Aorta (tissue), 5 donors: ENCODE measurements around the gene TSGA10IP. TPM values are rescaled to one million over a fixed set of nuclear protein-coding genes. Genes with fewer than 3 reads are reported as not detected.
"Not testable (repeated sequence)": the region's sequence is repeated elsewhere in the genome, so short reads cannot be mapped to it uniquely, and the experiment has no call there.

Source experiments
- ATAC-seq: fragments of 200-7000 bp; cut with Tn5 transposase; one replicate; pipeline ENCODE4 v1.9.1; 2022; ENCODE audit warnings: moderate library complexity; ENCODE audit not compliant: low FRiP score
- DNase-seq, 2 donors: peaks; one replicate each; pipeline ENCODE4 v3.0.0-alpha.2; 2020
- H3K27ac ChIP-seq, 2 donors: one replicate each; pipeline ENCODE4 v1.5.1; 2013; ENCODE audit warnings: low read length in 2 of 2, mild to moderate bottlenecking in 2 of 2, moderate library complexity in 2 of 2, control low read depth in 1 of 2, inconsistent platforms in 1 of 2, low read depth in 1 of 2
- H3K27me3 ChIP-seq, 2 donors: one replicate each; pipeline ENCODE4 v1.6.1; 2013; ENCODE audit warnings: control low read depth in 1 of 2, low read length in 1 of 2, mild to moderate bottlenecking in 1 of 2, moderate library complexity in 1 of 2; ENCODE audit not compliant: insufficient read depth in 2 of 2, control insufficient read depth in 1 of 2
- H3K36me3 ChIP-seq, 2 donors: one replicate each; pipeline ENCODE4 v1.6.1; 2013; ENCODE audit warnings: control low read depth in 1 of 2, low read length in 1 of 2, mild to moderate bottlenecking in 1 of 2; ENCODE audit not compliant: insufficient read depth in 2 of 2, control insufficient read depth in 1 of 2
- H3K4me1 ChIP-seq, 2 donors: one replicate each; pipeline ENCODE4 v1.6.1; 2013; ENCODE audit warnings: low read length in 2 of 2, control low read depth in 1 of 2, mild to moderate bottlenecking in 1 of 2, moderate library complexity in 1 of 2; ENCODE audit not compliant: insufficient read depth in 2 of 2, control insufficient read depth in 1 of 2
- H3K4me3 ChIP-seq, 2 donors: one replicate each; pipeline ENCODE4 v1.5.1; 2013; ENCODE audit warnings: low read length in 2 of 2, control low read depth in 1 of 2, mild to moderate bottlenecking in 1 of 2
- H3K9me3 ChIP-seq: one replicate; pipeline ENCODE4 v1.6.1; 2013; ENCODE audit warnings: mild to moderate bottlenecking, low read length; ENCODE audit not compliant: control insufficient read depth
- WGBS, 2 donors: extraction: QIAGEN DNeasy Blood & Tissue Kit; methylation state at CpG; one replicate each; pipeline ENCODE4 v1.1.7; 2013; 5-methylcytosine and 5-hydroxymethylcytosine counted together
- intact Hi-C, 2 donors: fragments of 100-400 bp; cut with DNase I; formaldehyde crosslinking; loops; one replicate each; pipeline versions ENCODE4 v1.14.2 to v1.15.0; 2022
- polyA plus RNA-seq, 2 donors: library from polyadenylated mRNA; stranded (reverse); fragments of 200-250 nt; gene quantifications; one replicate each; pipeline ENCODE4 v1.2.3, GENCODE V29; 2013
- total RNA-seq, 2 donors: library from RNA; stranded (reverse); fragmentation: NEBNext Ultra II Directional; extraction: Animal tissue kit (Norgen Biotek cat#: 25700); gene quantifications; one replicate each; pipeline ENCODE4 v1.2.1, GENCODE V29; 2021
- donor health status: healthy with polysubstance abuse.
- donor health status: Bipolar disorder and iron deficiency.
- donor health status: DM: no; HTN: no; CAD: no.
- donor health status: DM: no; HTN: no; CAD: no.
- donor health status: DM: yes; HTN: yes; CAD: no.

The TSGA10IP gene
- total and polyA plus RNA-seq, 4 donors = not detected

DNA sequence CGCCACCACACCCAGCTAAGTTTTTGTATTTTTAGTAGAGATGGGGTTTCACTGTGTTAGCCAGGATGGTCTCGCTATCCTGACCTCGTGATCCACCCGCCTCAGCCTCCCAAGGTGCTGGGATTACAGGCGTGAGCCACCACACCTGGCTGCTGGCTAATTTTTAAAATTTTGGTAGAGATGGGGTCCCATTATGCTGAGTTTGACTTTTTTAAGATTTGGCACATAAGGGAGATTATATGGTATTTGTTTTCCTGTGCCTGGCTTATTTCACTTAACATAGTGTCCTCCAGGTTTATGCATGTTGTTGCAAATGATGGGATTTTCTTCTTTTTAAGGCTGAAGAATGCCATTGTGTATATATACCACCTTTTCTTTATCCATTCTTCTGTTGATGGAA is 5.4 kb downstream of the TSGA10IP start:
- intact Hi-C loops = not testable (repeated sequence)
- WGBS, 2 donors = 94 to 96% methylated on average over 5 of the region's 5 CpGs

DNA sequence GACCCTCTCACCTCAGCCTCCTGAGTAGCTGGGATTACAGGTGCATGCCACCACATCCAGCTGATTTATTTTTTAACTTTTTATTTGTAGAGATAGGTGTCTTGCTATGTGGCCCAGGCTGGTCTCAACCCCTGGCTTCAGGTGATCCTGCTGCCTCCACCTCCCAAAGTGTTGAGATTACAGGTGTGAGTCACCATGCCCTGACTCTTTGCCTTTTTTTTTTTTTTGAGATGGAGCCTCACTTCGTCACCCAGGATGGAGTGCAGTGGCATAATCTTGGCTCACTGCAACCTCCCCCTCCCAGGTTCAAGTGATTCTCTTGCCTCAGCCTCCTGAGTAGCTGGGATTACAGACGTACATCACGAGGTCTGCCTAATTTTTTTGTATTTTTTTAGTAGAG is 6.4 kb downstream of the TSGA10IP start:
- H3K27ac ChIP-seq, H3K27me3 ChIP-seq, DNase-seq, H3K4me3 ChIP-seq, H3K36me3 ChIP-seq, H3K4me1 ChIP-seq, H3K9me3 ChIP-seq, intact Hi-C loops, ATAC-seq: not testable (repeated sequence)
- 41 to 56% methylated on average over 3 of the region's 3 CpGs for WGBS, 2 donors

More for the DNA sequence above, 5.4 kb downstream of the TSGA10IP start:
- not testable (repeated sequence) for H3K4me3 ChIP-seq, H3K4me1 ChIP-seq, ATAC-seq, H3K9me3 ChIP-seq, H3K36me3 ChIP-seq, H3K27ac ChIP-seq, DNase-seq, H3K27me3 ChIP-seq

DNA sequence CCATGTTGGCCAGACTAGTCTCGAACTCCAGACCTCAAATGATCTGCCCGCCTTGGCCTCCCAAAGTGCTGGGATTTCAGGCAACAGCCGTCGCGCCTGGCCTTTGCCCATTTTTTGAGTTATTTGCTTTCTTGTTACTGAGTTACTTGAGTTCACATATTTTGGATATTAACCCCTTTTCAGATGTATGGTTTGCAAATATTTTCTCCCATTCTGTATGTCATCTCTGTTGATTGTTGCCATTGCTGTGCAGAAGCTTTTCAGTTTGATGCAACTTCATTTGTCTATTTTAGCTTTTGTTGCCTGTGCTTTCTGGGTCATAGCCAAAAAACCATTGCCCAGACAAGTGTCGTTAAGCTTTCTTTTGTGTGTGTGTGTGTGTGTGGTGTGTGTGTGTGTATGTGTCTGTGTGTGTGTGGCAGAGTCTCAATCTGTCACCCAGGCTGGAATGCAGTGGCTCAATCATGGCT is 6.8 kb downstream of the TSGA10IP start:
- no peak for ATAC-seq
- intact Hi-C loops = no loop called here
- no peaks in the 10 kb centered on the region for H3K9me3 ChIP-seq
- H3K4me1 ChIP-seq = no peaks in the 10 kb centered on the region
- 34 to 46% methylated on average over 6 of the region's 6 CpGs for WGBS, 2 donors
- DNase-seq = no peak
- no peak overlapping the region for H3K4me3 ChIP-seq
- no peaks in the 10 kb centered on the region for H3K27me3 ChIP-seq
- H3K36me3 ChIP-seq = no peaks in the 10 kb centered on the region
- no peak overlapping the region for H3K27ac ChIP-seq

- Histone ChIP-seq H3K27me3 (no peaks in the 10 kb centered on the region), H3K27ac (no peak overlapping the region), H3K4me3 (no peak overlapping the region), H3K36me3 (no peaks in the 10 kb centered on the region), H3K4me1 (no peaks in the 10 kb centered on the region), H3K9me3 (no peaks in the 10 kb centered on the region)
- 91 to 95% methylated on average over 16 to 20 of the region's 20 CpGs for WGBS, 2 donors
- ATAC-seq (no peak), DNase-seq (no peak)
- intact Hi-C loops = no loop called here
Observed at GRCh38 chr11:65953471-65953870, 8.2 kb downstream of the TSGA10IP start.

GRCh38 chr11:65954771-65955170 is 9.5 kb downstream of the TSGA10IP start:
- no peak for DNase-seq
- Histone ChIP-seq H3K27me3 (no peaks in the 10 kb centered on the region), H3K36me3 (no peaks in the 10 kb centered on the region), H3K4me1 (no peaks in the 10 kb centered on the region), H3K27ac (no peak overlapping the region), H3K9me3 (no peaks in the 10 kb centered on the region), H3K4me3 (no peak overlapping the region)
- intact Hi-C loops = no loop called here
- WGBS, 2 donors = 74 to 75% methylated on average over 8 of the region's 8 CpGs
- no peak for ATAC-seq

GRCh38 chr11:65958291-65958690 is 13.0 kb downstream of the TSGA10IP start:
- intact Hi-C loops = no loop called here
- ATAC-seq = no peak

DNA sequence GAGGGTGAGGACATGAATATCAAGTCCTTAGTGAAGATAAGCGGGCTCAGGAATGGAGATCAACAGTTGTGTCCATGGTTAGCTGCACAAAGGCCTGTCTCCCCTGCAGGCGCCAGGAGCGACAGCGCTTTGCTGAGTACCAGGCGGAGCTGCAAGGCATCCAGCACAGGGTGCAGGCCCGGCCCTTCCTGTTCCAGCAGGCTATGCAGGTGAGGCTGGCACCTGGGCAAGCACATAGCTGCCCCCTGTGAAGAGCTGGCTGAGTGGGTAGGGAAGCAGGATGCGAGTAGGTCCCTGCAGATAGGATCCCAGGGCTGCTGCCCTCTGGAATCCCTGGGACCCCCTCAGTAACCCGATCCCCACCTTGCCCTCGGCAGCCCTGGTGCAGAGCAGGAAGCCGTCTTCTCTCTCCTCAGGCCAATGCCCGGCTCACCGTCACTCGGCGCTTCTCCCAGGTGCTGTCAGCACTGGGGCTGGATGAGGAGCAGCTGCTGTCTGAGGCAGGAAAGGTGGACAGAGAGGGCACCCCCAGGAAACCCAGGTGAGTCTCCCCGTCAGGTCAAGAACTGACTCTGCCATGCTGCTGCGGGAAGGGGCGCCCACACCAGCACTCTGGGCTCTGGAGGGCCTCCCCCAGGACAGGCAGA is 13.6 kb downstream of the TSGA10IP start:
- 72 to 85% methylated on average over 17 of the region's 17 CpGs for WGBS, 2 donors
- no peaks in the 10 kb centered on the region for H3K27me3 ChIP-seq
- no peak for DNase-seq
- H3K4me1 ChIP-seq = no peaks in the 10 kb centered on the region
- H3K27ac ChIP-seq = no peak overlapping the region
- H3K4me3 ChIP-seq = no peak overlapping the region
- no peak for ATAC-seq
- H3K36me3 ChIP-seq = no peaks in the 10 kb centered on the region
- intact Hi-C loops = no loop called here
- H3K9me3 ChIP-seq = no peaks in the 10 kb centered on the region

More at GRCh38 chr11:65958291-65958690, 13.0 kb downstream of the TSGA10IP start:
- no peaks in the 10 kb centered on the region for H3K27me3 ChIP-seq
- no peak for DNase-seq
- no peaks in the 10 kb centered on the region for H3K9me3 ChIP-seq
- no peaks in the 10 kb centered on the region for H3K4me1 ChIP-seq
- no peak overlapping the region for H3K4me3 ChIP-seq
- WGBS, 2 donors = 51% methylated on average over 4 of the region's 4 CpGs
- no peaks in the 10 kb centered on the region for H3K36me3 ChIP-seq
- no peak overlapping the region for H3K27ac ChIP-seq

GRCh38 chr11:65960824-65961266 is 15.6 kb downstream of the TSGA10IP start:
- H3K9me3 ChIP-seq = no peaks in the 10 kb centered on the region
- H3K4me3 ChIP-seq = peak overlapping the region in 1 of 2 donors; percentile 37
- ATAC-seq (no peak), DNase-seq (no peak)
- H3K27me3 ChIP-seq = no peaks in the 10 kb centered on the region
- H3K36me3 ChIP-seq = peaks cover 0 to 6% of the 10 kb centered on the region in 2 donors
- peak overlapping the region; percentile 11 to 23 for H3K27ac ChIP-seq
- H3K4me1 ChIP-seq = no peaks in the 10 kb centered on the region
- intact Hi-C loops = loop anchor here (1.0 to 5.0 kb wide), 3 partner anchors 39 to 76 kb away; partner anchors contain the start of genes C11orf68 (in 1 of the 2) and DRAP1 (in 1 of the 2)
- 52% methylated on average over 16 of the region's 16 CpGs for WGBS, 2 donors
